Measurements from ENCODE around the gene KCNQ1. TPM values are rescaled to one million over a fixed set of nuclear protein-coding genes. Genes with fewer than 3 reads are reported as not detected.

KCNQ1 gene
- total and polyA plus RNA-seq, 2 experiments from 2014 or later = 0.45 to 0.87 TPM

DNA sequence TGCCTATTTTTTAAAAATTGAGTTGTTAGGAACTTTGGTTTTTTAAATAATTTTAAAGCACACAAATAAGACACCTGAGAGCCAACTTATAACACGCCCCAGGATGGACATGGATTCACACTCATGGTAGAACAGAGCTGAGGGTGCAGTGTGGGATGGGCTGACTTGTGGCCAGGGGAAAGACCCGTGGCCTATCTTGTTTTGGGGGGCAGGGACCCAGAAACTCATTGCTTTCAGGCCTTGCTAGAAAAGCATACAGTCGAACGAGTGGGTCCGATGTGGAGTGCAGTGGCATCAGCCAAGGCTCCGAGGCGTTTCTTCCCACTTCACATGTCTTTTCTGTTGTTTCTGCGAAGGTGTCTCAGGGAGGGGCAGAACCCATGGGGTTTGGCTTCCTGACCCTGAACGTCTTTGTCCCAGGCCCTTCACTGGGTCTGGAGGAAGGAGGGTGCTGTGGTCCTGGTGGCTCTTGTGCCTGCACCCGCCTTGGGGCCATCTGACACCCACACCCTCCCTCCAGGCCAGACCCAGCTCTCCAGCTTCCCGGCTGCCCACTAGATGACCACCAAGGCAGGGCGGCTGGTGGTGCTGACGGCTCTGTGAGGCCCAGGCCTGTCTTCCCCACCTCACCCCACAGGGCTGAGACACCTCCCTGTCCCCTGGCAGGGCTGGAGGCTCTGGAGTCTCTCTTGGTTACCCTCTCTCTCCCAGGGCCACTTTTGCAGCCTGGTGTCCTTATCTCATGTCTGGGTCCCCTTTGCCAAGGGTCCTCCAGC, 120.8 kb downstream of the KCNQ1 start:
- Mint-ChIP-seq H3K9me3 (no peaks in the 10 kb centered on the region), H3K4me3 (no peak overlapping the region), H3K27me3 (ENCODE audit: insufficient read depth, low read depth, poor library complexity) (peaks cover 62% of the 10 kb centered on the region), H3K36me3 (ENCODE audit: low read depth) (no peaks in the 10 kb centered on the region), H3K27ac (no peak overlapping the region), H3K4me1 (no peaks in the 10 kb centered on the region; the same call in 2 of the 3 replicates)
- ATAC-seq = no peak
- TF ChIP-seq, protein P1, sequence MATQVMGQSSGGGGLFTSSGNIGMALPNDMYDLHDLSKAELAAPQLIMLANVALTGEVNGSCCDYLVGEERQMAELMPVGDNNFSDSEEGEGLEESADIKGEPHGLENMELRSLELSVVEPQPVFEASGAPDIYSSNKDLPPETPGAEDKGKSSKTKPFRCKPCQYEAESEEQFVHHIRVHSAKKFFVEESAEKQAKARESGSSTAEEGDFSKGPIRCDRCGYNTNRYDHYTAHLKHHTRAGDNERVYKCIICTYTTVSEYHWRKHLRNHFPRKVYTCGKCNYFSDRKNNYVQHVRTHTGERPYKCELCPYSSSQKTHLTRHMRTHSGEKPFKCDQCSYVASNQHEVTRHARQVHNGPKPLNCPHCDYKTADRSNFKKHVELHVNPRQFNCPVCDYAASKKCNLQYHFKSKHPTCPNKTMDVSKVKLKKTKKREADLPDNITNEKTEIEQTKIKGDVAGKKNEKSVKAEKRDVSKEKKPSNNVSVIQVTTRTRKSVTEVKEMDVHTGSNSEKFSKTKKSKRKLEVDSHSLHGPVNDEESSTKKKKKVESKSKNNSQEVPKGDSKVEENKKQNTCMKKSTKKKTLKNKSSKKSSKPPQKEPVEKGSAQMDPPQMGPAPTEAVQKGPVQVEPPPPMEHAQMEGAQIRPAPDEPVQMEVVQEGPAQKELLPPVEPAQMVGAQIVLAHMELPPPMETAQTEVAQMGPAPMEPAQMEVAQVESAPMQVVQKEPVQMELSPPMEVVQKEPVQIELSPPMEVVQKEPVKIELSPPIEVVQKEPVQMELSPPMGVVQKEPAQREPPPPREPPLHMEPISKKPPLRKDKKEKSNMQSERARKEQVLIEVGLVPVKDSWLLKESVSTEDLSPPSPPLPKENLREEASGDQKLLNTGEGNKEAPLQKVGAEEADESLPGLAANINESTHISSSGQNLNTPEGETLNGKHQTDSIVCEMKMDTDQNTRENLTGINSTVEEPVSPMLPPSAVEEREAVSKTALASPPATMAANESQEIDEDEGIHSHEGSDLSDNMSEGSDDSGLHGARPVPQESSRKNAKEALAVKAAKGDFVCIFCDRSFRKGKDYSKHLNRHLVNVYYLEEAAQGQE (IDR thresholded peaks at IDR 0.05; ENCODE audit: unreplicated experiment) = no peak
- TF ChIP-seq STAT1 (IDR thresholded peaks at IDR 0.05; ENCODE audit: unreplicated experiment) (no peak), JUNB (IDR thresholded peaks at IDR 0.05; ENCODE audit: unreplicated experiment) (no peak), ZNF114 (CRISPR knock-in tag; IDR thresholded peaks at IDR 0.05) (no peak), CREB1 (CRISPR knock-in tag; IDR thresholded peaks at IDR 0.05; ENCODE audit: low read depth) (no peak), EZH2phosphoT487 (IDR thresholded peaks at IDR 0.05; ENCODE audit: unreplicated experiment) (no peak)
- TF ChIP-seq, protein P2, sequence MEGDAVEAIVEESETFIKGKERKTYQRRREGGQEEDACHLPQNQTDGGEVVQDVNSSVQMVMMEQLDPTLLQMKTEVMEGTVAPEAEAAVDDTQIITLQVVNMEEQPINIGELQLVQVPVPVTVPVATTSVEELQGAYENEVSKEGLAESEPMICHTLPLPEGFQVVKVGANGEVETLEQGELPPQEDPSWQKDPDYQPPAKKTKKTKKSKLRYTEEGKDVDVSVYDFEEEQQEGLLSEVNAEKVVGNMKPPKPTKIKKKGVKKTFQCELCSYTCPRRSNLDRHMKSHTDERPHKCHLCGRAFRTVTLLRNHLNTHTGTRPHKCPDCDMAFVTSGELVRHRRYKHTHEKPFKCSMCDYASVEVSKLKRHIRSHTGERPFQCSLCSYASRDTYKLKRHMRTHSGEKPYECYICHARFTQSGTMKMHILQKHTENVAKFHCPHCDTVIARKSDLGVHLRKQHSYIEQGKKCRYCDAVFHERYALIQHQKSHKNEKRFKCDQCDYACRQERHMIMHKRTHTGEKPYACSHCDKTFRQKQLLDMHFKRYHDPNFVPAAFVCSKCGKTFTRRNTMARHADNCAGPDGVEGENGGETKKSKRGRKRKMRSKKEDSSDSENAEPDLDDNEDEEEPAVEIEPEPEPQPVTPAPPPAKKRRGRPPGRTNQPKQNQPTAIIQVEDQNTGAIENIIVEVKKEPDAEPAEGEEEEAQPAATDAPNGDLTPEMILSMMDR (conservative IDR thresholded peaks at IDR 0.05; ENCODE audit: low read depth in 2 of 2) = no peak
- Histone ChIP-seq H4K20me1 (replicated peaks; ENCODE audit: insufficient read depth) (no peaks in the 10 kb centered on the region; the same call in 1 of the 2 replicates), H3K27me3 (ENCODE audit: insufficient read depth) (peaks cover 43% of the 10 kb centered on the region), H3K4me3 (no peak overlapping the region), H2AFZ (no peak overlapping the region), H3K4me2 (no peak overlapping the region), H3K9me2 (ENCODE audit: insufficient read depth) (no peaks in the 10 kb centered on the region), H3K36me3 (ENCODE audit: insufficient read depth) (no peaks in the 10 kb centered on the region), H3F3A (replicated peaks; ENCODE audit: low read depth) (no peaks in the 10 kb centered on the region), H3K27ac (ENCODE audit: low read depth) (no peak overlapping the region), H3K79me2 (replicated peaks; ENCODE audit: insufficient read depth) (no peaks in the 10 kb centered on the region), H3K4me1 (ENCODE audit: insufficient read depth) (no peaks in the 10 kb centered on the region; the same call in 1 of the 2 replicates)
- no peak for DNase-seq (ENCODE audit: low spot score)

DNA sequence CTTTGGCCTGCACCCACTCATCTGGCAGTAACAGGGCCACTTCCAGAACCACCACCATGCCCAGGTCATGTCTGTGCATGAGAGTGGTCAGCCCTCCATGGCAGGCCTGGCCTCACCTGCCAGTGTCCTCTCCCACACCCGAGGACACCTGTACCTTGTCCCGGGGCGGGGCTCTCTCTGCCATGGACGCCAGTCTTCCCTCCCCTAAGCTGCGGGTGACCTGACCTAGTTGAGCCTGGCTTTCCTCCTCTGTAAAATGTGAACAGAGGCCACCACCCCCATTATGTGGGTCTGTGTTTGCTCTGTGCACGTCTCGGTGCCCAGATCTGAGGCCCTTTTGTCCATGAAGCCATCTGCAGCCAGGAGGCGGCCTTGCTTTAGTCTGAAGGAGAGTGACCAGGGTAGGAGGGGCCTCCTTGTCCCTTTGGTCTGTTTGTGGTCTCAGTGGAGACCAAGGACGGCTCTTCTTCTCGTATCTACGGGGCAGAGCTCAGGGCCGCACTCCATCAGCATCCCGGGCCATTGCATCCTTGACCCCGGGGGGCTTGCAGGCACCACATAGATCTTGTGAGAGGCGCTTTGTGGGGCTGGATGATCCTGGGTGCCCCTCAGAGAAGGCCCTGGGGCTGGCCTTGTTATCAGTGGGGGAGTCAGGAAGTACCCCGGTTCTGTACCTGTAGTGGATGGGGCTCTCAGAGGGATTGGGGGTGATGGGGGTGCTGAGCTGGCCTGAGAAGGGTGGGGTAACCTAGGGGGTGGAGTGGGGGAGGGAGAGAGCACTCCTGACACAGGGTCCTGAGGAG, 121.6 kb downstream of the KCNQ1 start:
- Histone ChIP-seq H3F3A (replicated peaks; ENCODE audit: low read depth) (no peaks in the 10 kb centered on the region), H3K36me3 (ENCODE audit: insufficient read depth) (no peaks in the 10 kb centered on the region), H2AFZ (no peak overlapping the region), H3K9me2 (ENCODE audit: insufficient read depth) (no peaks in the 10 kb centered on the region), H3K4me2 (no peak overlapping the region), H3K27ac (ENCODE audit: low read depth) (no peak overlapping the region), H3K27me3 (ENCODE audit: insufficient read depth) (peaks cover 43% of the 10 kb centered on the region), H3K79me2 (replicated peaks; ENCODE audit: insufficient read depth) (no peaks in the 10 kb centered on the region), H3K4me3 (no peak overlapping the region), H4K20me1 (replicated peaks; ENCODE audit: insufficient read depth) (no peaks in the 10 kb centered on the region; the same call in 1 of the 2 replicates), H3K4me1 (ENCODE audit: insufficient read depth) (no peaks in the 10 kb centered on the region; the same call in 1 of the 2 replicates)
- ATAC-seq (no peak), DNase-seq (ENCODE audit: low spot score) (no peak)
- no peaks in the 10 kb centered on the region; the same call in 2 of the 3 replicates for H3K4me1 Mint-ChIP-seq
- H3K27ac Mint-ChIP-seq = no peak overlapping the region
- H3K36me3 Mint-ChIP-seq (ENCODE audit: low read depth) = no peaks in the 10 kb centered on the region
- TF ChIP-seq CREB1 (CRISPR knock-in tag; IDR thresholded peaks at IDR 0.05; ENCODE audit: low read depth) = no peak
- TF ChIP-seq, protein P2 (conservative IDR thresholded peaks at IDR 0.05; ENCODE audit: low read depth in 2 of 2) = peak in 1 of 2 experiments; percentile 52; a peak in 3 of 4 replicates
- no peak for TF ChIP-seq NANOG (IDR thresholded peaks at IDR 0.05; ENCODE audit: borderline replicate concordance)
- H3K9me3 Mint-ChIP-seq = no peaks in the 10 kb centered on the region
- H3K4me3 Mint-ChIP-seq = no peak overlapping the region
- H3K27me3 Mint-ChIP-seq (ENCODE audit: insufficient read depth, low read depth, poor library complexity) = peaks cover 58% of the 10 kb centered on the region

All from GM23338 (cell line).